Uterus (tissue), 2 donors: ENCODE measurements around the gene MBD5.

Experiments used
- POLR2A ChIP-seq, 2 donors: fragments of 450-650 bp; IDR thresholded peaks; one replicate each; pipeline ENCODE4 v1.6.1; 2016; ENCODE audit warnings: antibody characterized with exemption in 2 of 2, mild to moderate bottlenecking in 1 of 2, moderate library complexity in 1 of 2
- TF ChIP-seq, protein P1 (sequence below), 4 experiments: fragments of 200-600 bp in 2 of 4; fragments of 450-650 bp in 2 of 4; sonication (generic) in 2 of 4; IDR thresholded peaks; one replicate each; pipeline ENCODE4 v1.5.1; 2016 to 2019; ENCODE audit warnings: antibody characterized with exemption in 4 of 4, mild to moderate bottlenecking in 2 of 4, moderate library complexity in 1 of 4

DNA sequence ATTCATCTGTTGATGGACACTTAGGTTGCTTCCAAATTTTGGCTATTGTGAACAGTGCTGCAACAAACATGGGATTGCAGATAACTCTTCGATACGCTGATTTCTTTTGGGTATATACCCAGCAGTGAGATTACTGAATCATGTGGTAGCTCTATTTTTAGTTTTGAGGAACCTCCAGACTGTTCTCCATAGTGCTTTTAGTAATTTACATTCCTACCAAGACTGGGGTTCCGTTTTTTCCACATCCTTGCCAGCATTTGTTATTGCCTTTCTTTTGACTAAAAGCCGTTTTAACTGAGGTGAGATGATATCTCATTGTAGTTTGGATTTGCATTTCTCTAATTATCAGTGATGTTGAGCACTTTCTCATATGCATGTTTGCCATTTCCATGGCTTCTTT lies 200.3 kb downstream of the MBD5 start:
- TF ChIP-seq, protein P1, sequence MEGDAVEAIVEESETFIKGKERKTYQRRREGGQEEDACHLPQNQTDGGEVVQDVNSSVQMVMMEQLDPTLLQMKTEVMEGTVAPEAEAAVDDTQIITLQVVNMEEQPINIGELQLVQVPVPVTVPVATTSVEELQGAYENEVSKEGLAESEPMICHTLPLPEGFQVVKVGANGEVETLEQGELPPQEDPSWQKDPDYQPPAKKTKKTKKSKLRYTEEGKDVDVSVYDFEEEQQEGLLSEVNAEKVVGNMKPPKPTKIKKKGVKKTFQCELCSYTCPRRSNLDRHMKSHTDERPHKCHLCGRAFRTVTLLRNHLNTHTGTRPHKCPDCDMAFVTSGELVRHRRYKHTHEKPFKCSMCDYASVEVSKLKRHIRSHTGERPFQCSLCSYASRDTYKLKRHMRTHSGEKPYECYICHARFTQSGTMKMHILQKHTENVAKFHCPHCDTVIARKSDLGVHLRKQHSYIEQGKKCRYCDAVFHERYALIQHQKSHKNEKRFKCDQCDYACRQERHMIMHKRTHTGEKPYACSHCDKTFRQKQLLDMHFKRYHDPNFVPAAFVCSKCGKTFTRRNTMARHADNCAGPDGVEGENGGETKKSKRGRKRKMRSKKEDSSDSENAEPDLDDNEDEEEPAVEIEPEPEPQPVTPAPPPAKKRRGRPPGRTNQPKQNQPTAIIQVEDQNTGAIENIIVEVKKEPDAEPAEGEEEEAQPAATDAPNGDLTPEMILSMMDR (IDR thresholded peaks at IDR 0.05), result no peak
- TF ChIP-seq POLR2A (IDR thresholded peaks at IDR 0.05), result no peak
